HG02798 (cell line): ENCODE measurements around the gene PRKN.

ENCODE experiments used
- ATAC-seq: cut with Tn5 transposase; IDR thresholded peaks from one replicate; pipeline ENCODE4 v1.9.1; 2021; ENCODE audit warnings: mild to moderate bottlenecking; ENCODE audit not compliant: unreplicated experiment, poor library complexity

Gene PRKN

DNA sequence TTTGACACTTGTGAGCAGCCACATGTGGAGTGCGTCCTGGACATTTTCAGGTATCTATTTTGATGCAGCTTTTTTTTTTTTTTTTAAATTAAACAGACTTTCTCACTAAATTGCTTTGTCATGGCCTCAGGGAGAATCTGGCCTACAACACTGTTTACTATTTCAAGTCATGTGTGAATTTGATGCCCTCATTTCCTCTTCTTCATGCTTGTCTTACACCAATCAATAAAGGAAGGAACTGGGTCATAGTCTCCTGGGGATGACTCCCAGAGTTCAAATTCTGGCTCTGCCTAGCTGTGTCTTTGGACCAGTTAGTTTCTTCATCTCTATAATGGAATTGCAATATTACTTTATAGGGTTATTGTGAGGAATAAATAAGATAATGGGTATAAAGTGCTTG, 554.1 kb downstream of the PRKN start:
- no peak for ATAC-seq

DNA sequence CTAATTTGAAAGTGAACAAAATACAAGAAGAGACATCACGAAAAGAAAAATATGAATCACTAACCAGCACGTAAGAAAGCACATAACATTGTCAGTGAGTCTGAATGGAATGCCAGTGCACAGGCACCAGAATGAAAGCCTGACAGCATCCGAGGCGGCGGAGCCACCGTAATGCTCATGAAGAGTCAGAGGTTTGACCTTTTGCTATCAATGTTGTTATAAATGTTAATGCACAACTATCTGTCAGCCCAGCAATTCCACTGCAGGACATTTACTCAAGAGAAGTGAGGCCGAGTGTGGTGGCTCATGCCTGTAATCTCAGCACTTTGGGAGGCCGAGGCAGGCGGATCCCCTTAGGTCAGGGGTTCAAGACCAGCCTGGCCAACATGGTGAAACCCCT, 562.1 kb downstream of the PRKN start:
- ATAC-seq = no peak

DNA sequence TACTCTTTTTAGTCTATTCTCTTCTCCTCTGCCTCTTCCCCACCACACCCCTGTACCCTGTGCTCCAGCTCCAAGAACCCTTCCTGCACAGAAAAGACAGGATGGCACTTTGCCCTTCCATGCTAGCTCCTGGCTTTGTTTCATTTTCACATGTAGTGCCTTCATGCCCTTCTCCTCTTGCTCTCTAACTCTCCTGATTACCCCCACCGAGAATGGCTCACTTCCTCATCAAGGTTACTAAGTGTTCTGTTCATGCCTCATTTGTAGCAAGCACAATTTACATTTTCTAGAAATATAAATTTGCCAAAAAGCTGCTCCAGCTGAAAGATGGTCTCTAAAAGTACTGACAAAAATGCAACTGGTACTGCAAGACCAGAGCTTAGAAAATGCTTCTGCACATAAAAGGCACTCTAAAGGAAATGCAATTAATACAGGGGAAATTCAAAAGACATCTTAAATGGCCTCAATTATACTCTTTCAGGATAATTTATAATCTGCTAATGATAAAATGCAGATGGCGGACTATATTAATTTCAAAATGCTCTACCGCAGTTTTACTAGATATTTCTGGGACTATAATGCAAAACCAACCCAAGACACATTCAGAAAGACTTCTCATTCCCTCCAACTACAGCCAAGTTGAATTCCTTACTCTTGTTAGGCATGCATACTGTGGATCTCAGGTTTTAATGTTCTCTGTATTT, 570.2 kb downstream of the PRKN start:
- peak; percentile 75 for ATAC-seq

- no peak for ATAC-seq
These were observed 571.4 kb downstream of the PRKN start for GRCh38 chr6:162156146-162156545.

GRCh38 chr6:162154930-162155329, 572.6 kb downstream of the PRKN start:
- no peak for ATAC-seq

- no peak for ATAC-seq
These were observed 573.6 kb downstream of the PRKN start for GRCh38 chr6:162154001-162154400.

DNA sequence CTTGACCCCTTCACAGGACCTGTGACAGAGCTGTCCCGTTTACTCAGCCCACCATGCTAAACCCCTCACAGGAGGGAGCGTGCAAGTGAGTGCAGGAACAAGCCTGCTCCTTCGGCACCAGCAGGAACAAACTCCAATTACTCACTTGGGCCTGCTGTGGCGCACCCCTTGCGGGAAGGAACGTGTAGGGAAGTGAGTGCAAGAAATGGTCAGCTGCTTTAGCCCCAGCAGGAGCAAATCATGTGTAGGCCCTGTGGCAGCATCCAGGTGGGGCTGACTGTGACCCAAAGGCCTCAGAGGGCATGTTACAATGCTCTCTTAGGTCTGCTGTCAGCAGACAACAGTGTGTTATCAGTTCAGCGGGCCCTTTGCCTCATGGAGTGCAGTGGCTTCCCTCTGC, 574.4 kb downstream of the PRKN start:
- ATAC-seq = no peak

GRCh38 chr6:162151021-162151665, 576.4 kb downstream of the PRKN start:
- no peak for ATAC-seq

- no peak for ATAC-seq
These were observed 577.3 kb downstream of the PRKN start for GRCh38 chr6:162150295-162150694.

DNA sequence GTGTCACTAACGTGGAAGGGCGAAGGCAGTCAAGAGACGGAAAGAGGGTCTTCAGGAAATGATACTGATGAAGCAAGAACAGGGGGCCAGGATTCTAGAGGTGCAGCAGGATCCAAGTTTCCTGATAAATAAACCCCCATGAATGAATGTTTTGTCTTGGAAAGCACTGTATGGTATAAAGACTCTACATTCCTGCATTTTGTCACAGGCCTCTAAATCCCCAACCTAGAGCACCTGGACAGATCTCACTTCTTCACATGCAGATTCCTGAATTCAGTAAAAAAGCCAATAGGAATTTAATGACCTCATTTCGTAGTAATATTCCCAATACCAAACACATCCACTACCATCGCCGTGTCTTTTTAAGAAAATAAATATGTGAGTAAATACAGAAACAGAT, 577.8 kb downstream of the PRKN start:
- ATAC-seq = no peak

GRCh38 chr6:162147805-162148204, 579.8 kb downstream of the PRKN start:
- no peak for ATAC-seq

GRCh38 chr6:162147281-162147680, 580.3 kb downstream of the PRKN start:
- ATAC-seq = no peak

GRCh38 chr6:162140251-162140852, 587.2 kb downstream of the PRKN start:
- no peak for ATAC-seq

GRCh38 chr6:162125659-162126058, 601.9 kb downstream of the PRKN start:
- ATAC-seq = no peak

GRCh38 chr6:162124710-162125435, 602.7 kb downstream of the PRKN start:
- ATAC-seq = no peak

GRCh38 chr6:162123797-162124196, 603.8 kb downstream of the PRKN start:
- no peak for ATAC-seq

GRCh38 chr6:162119341-162119740, 608.2 kb downstream of the PRKN start:
- ATAC-seq = no peak

GRCh38 chr6:162118706-162119105, 608.9 kb downstream of the PRKN start:
- no peak for ATAC-seq

DNA sequence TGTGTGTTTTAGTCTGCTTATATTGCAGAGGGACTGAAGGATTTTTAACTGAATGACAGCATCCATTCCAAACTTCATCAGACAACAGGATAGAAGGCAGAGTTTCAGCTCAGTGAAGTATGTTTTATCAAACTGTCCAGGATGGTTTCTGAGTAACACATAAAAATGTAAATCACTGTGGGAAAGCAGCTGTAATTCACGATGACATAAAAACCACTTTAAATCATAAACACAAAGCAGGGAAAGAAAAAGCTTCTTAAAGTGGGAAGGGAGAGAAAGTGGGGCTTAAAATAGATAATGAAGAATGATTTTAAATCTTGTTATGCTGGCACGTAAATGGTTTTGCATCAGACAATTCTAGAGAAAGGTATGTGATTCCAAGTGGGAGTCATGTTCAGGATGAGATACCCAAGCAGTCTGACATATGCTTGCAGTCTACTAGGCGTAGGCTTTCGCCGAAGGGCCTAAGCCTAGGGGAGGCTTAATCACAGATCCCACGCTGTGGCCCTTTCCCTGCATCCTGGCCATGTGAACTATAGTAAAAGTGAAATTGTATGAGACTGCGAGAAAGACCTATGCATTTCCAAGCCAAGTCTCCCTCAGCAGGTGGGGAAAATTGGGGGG, 610.6 kb downstream of the PRKN start:
- no peak for ATAC-seq

- ATAC-seq = no peak
These were observed 618.0 kb downstream of the PRKN start for GRCh38 chr6:162109480-162110050.
